HG02759 (cell line): ENCODE data around the gene LEFTY1.
"Not testable (repeated sequence)": the region's sequence is repeated elsewhere in the genome, so short reads cannot be mapped to it uniquely, and the experiment has no call there.

ENCODE experiments used
- ATAC-seq: cut with Tn5 transposase; IDR thresholded peaks from one replicate; pipeline ENCODE4 v1.9.1; 2021; ENCODE audit warnings: mild to moderate bottlenecking, moderate library complexity; ENCODE audit not compliant: unreplicated experiment

The LEFTY1 gene

GRCh38 chr1:225851805-225852204, 37.1 kb downstream of the LEFTY1 start:
- ATAC-seq = peak; percentile 59

GRCh38 chr1:225850370-225850769, 38.6 kb downstream of the LEFTY1 start:
- no peak for ATAC-seq

GRCh38 chr1:225849925-225850324, 39.0 kb downstream of the LEFTY1 start:
- ATAC-seq = no peak

GRCh38 chr1:225848030-225848955, 40.7 kb downstream of the LEFTY1 start:
- peak; percentile 63 for ATAC-seq

GRCh38 chr1:225847610-225848009, 41.3 kb downstream of the LEFTY1 start:
- no peak for ATAC-seq

GRCh38 chr1:225846331-225847310, 42.3 kb downstream of the LEFTY1 start:
- no peak for ATAC-seq

- ATAC-seq = no peak
Observed at GRCh38 chr1:225845571-225846259, 43.2 kb downstream of the LEFTY1 start.

GRCh38 chr1:225845097-225845496, 43.8 kb downstream of the LEFTY1 start:
- no peak for ATAC-seq

- ATAC-seq = no peak
Observed at GRCh38 chr1:225844236-225845061, 44.5 kb downstream of the LEFTY1 start.

- no peak for ATAC-seq
Observed at GRCh38 chr1:225843426-225843795, 45.5 kb downstream of the LEFTY1 start.

- ATAC-seq = no peak
Observed at GRCh38 chr1:225842788-225843425, 46.0 kb downstream of the LEFTY1 start.

GRCh38 chr1:225842074-225842473, 46.9 kb downstream of the LEFTY1 start:
- no peak for ATAC-seq

- ATAC-seq = no peak
Observed at GRCh38 chr1:225840713-225841112, 48.2 kb downstream of the LEFTY1 start.

GRCh38 chr1:225840223-225840610, 48.7 kb downstream of the LEFTY1 start:
- ATAC-seq = no peak

- no peak for ATAC-seq
Observed at GRCh38 chr1:225838793-225839192, 50.2 kb downstream of the LEFTY1 start.

GRCh38 chr1:225836296-225836695, 52.6 kb downstream of the LEFTY1 start:
- not testable (repeated sequence) for ATAC-seq
